Ascending aorta (tissue), 2 donors: ENCODE measurements around the gene RGR. TPM values are rescaled to one million over a fixed set of nuclear protein-coding genes. Genes with fewer than 3 reads are reported as not detected.
"Not testable (repeated sequence)": the region's sequence is repeated elsewhere in the genome, so short reads cannot be mapped to it uniquely, and the experiment has no call there.

ENCODE experiments used
- DNase-seq, 2 donors: peaks; one replicate each; pipeline ENCODE4 v3.0.0-alpha.2; 2019; ENCODE audit warnings: low spot score in 2 of 2
- H3K27ac ChIP-seq, 2 donors: fragments of 200-600 bp; sonication (generic); one replicate each; pipeline ENCODE4 v1.5.1; 2016 to 2017; ENCODE audit warnings: mild to moderate bottlenecking in 1 of 2
- H3K27me3 ChIP-seq: fragments of 200-600 bp; sonication (generic); one replicate; pipeline ENCODE4 v1.5.1; 2017
- H3K36me3 ChIP-seq, 2 donors: fragments of 200-600 bp; sonication (generic); one replicate each; pipeline ENCODE4 v1.5.1; 2016
- H3K4me1 ChIP-seq, 2 donors: fragments of 200-600 bp; sonication (generic); one replicate each; pipeline ENCODE4 v1.5.1; 2016 to 2017; ENCODE audit warnings: mild to moderate bottlenecking in 1 of 2
- H3K4me3 ChIP-seq, 2 donors: fragments of 200-600 bp; sonication (generic); one replicate each; pipeline ENCODE4 v1.5.1; 2016 to 2017; ENCODE audit warnings: mild to moderate bottlenecking in 1 of 2
- H3K9me3 ChIP-seq, 2 donors: fragments of 200-600 bp; sonication (generic); one replicate each; pipeline ENCODE4 v1.5.1; 2016
- intact Hi-C: fragments of 100-400 bp; cut with DNase I; formaldehyde crosslinking; loops from one replicate; pipeline ENCODE4 v1.15.1; 2023
- total RNA-seq: library from RNA; depleted of rRNA; stranded (reverse); fragments of >200 nt; gene quantifications from one replicate; pipeline ENCODE4 v1.1.0, GENCODE V29; 2016
- TF ChIP-seq, protein P1 (sequence below), 3 experiments: fragments of 200-600 bp in 2 of 3; fragments of 450-650 bp in 1 of 3; sonication (generic) in 2 of 3; IDR thresholded peaks; one replicate each; pipeline ENCODE4 v1.5.1; 2016 to 2019; ENCODE audit warnings: antibody characterized with exemption in 3 of 3, mild to moderate bottlenecking in 1 of 3, moderate library complexity in 1 of 3

RGR gene
- total RNA-seq, 1 donor from 2014 or later: not detected

DNA sequence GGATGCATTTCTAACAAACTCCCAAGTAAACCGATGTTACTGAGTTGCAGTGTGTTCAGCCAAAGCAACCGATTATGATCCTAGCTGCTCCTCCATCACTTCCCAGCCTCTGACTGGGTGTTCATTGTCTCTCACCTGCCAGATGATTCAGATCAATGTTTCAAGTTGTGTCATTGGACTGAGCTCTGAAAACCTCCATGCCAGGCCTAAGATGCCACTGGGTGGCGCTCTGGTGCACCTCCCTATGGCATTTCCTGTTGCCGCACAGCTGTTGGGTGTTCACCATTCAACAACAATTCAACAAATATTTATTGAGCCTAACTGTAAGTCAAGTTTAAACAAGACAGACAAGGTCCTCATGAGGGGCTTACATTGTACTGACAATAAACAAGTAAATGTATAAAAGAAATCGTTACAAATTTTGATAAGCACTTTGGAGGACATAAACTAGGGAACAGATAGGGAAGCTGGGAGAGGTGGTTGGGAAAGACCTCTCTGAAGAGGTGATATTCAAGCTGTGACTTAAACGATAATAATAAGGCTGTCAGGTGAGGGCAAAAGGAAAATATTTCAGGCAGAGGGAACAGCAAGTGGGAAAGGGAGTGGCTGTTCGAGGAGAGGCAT lies 22.8 kb downstream of the RGR start:
- Histone ChIP-seq H3K4me3 (no peak overlapping the region), H3K9me3 (no peaks in the 10 kb centered on the region), H3K27ac (no peak overlapping the region), H3K27me3 (peaks cover 4% of the 10 kb centered on the region), H3K4me1 (no peaks in the 10 kb centered on the region), H3K36me3 (no peaks in the 10 kb centered on the region)
- TF ChIP-seq, protein P1, sequence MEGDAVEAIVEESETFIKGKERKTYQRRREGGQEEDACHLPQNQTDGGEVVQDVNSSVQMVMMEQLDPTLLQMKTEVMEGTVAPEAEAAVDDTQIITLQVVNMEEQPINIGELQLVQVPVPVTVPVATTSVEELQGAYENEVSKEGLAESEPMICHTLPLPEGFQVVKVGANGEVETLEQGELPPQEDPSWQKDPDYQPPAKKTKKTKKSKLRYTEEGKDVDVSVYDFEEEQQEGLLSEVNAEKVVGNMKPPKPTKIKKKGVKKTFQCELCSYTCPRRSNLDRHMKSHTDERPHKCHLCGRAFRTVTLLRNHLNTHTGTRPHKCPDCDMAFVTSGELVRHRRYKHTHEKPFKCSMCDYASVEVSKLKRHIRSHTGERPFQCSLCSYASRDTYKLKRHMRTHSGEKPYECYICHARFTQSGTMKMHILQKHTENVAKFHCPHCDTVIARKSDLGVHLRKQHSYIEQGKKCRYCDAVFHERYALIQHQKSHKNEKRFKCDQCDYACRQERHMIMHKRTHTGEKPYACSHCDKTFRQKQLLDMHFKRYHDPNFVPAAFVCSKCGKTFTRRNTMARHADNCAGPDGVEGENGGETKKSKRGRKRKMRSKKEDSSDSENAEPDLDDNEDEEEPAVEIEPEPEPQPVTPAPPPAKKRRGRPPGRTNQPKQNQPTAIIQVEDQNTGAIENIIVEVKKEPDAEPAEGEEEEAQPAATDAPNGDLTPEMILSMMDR (IDR thresholded peaks at IDR 0.05): peak; percentile 14 to 39 (median 27)
- DNase-seq: no peak
- intact Hi-C loops: loop anchor here (5.0 kb wide), 1 partner anchor 85 kb away; no protein-coding TSS in a partner anchor

DNA sequence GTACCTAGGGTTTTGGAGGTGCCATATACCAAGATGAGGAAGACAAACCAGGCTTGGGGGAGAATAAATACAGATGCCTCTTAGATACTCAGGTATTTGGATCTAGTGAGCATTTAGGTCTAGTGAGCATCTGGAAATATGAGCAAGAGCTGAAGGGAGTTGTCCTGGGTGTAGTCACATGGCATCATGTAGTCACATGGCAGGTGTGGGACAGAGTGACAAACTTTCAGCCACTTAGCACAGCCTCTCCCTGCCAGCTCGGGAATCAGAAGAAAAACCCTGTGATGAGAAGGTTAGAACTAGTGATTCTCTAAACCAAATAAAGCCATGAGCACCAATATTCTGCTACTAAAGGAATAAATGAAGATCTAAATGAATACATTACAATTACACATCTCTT lies 24.3 kb downstream of the RGR start:
- H3K4me3 ChIP-seq: no peak overlapping the region
- no peaks in the 10 kb centered on the region for H3K9me3 ChIP-seq
- TF ChIP-seq, protein P1 (IDR thresholded peaks at IDR 0.05): no peak
- no peaks in the 10 kb centered on the region for H3K27me3 ChIP-seq
- intact Hi-C loops: loop anchor here (5.0 kb wide), 1 partner anchor 83 kb away; no protein-coding TSS in a partner anchor
- H3K27ac ChIP-seq: no peak overlapping the region
- H3K36me3 ChIP-seq: no peaks in the 10 kb centered on the region
- no peak for DNase-seq
- H3K4me1 ChIP-seq: no peaks in the 10 kb centered on the region

DNA sequence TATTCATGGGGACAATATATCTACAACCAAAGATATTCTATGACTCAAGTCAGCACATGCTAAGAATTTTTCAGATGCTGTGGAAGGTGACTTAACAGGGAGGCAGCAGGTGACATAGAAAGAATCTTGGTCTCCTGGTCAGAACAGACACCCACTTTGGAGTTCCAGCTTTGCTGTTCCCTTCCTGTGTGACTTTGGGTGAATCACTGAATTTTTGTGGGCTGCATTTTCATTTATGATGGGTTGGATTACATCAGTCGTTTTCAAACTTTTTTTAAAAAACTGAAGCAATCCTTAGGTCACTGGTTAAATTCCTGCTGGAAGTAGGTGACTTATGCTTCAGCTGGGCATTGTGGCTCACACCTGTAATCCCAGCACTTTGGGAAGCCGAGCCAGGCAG lies 24.9 kb downstream of the RGR start:
- no peaks in the 10 kb centered on the region for H3K27me3 ChIP-seq
- no peaks in the 10 kb centered on the region for H3K9me3 ChIP-seq
- no peak for DNase-seq
- no peaks in the 10 kb centered on the region for H3K4me1 ChIP-seq
- H3K4me3 ChIP-seq: no peak overlapping the region
- intact Hi-C loops: loop anchor here (5.0 kb wide), 1 partner anchor 83 kb away; no protein-coding TSS in a partner anchor
- no peak overlapping the region for H3K27ac ChIP-seq
- TF ChIP-seq, protein P1 (IDR thresholded peaks at IDR 0.05): no peak
- H3K36me3 ChIP-seq: no peaks in the 10 kb centered on the region

DNA sequence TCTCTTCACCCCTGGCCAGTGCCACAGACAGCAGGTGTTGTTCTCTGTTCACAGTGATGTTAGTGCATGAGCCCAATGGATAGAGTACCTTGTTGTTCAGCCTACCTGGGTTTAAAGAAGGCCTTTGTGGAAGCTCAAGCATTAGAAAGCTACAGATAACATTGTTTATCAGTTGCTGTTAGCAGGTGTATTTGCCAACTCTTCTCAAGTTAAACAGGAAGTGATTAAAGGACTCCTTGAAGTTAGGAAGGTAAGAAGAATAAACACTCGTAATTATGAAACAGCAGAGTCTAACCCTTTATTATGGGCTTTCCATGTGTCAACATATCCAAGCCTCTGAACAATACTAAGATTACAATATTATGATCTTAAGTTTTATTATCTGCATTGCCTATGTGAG lies 25.9 kb downstream of the RGR start:
- Histone ChIP-seq H3K27me3 (no peaks in the 10 kb centered on the region), H3K4me1 (no peaks in the 10 kb centered on the region), H3K27ac (no peak overlapping the region), H3K4me3 (no peak overlapping the region), H3K9me3 (no peaks in the 10 kb centered on the region), H3K36me3 (no peaks in the 10 kb centered on the region)
- TF ChIP-seq, protein P1 (IDR thresholded peaks at IDR 0.05): no peak
- intact Hi-C loops: no loop called here
- no peak for DNase-seq

DNA sequence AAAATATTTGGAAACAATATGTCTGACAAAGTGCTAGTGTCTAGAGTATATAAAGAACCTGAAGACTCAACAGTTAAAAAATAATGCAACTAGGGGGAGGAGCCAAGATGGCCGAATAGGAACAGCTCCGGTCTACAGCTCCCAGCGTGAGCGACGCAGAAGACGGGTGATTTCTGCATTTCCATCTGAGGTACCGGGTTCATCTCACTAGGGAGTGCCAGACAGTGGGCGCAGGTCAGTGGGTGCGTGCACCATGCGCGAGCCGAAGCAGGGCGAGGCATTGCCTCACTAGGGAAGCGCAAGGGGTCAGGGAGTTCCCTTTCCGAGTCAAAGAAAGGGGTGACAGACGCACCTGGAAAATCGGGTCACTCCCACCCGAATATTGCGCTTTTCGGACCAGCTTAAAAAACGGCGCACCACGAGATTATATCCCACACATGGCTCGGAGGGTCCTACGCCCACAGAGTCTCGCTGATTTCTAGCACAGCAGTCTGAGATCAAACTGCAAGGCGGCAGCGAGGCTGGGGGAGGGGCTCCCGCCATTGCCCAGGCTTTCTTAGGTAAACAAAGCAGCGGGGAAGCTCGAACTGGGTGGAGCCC lies 35.1 kb downstream of the RGR start:
- H3K4me3 ChIP-seq, H3K36me3 ChIP-seq, H3K4me1 ChIP-seq, DNase-seq, intact Hi-C loops, H3K27ac ChIP-seq, H3K9me3 ChIP-seq, H3K27me3 ChIP-seq: not testable (repeated sequence)

DNA sequence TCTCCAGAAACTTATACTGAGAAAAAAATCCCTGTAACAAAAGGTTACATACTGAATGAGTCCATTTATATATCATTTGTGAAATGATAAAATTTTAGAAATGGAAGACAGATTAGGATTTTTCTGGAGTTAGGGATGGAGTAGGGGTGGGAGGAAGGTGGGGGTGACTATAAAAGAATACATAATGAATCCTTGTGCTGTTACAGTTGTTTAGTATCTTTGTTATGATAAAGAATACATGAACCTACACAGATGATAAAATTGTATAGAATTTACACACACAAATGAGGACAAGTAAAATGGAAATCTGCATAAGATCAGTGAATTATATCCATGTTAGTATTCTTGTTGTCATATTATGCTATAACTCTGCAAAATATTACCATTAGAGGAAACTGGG lies 41.8 kb downstream of the RGR start:
- H3K4me1 ChIP-seq: no peaks in the 10 kb centered on the region
- no peak overlapping the region for H3K27ac ChIP-seq
- H3K36me3 ChIP-seq: no peaks in the 10 kb centered on the region
- H3K9me3 ChIP-seq: no peaks in the 10 kb centered on the region
- intact Hi-C loops: no loop called here
- no peaks in the 10 kb centered on the region for H3K27me3 ChIP-seq
- DNase-seq: no peak
- TF ChIP-seq, protein P1 (IDR thresholded peaks at IDR 0.05): no peak
- no peak overlapping the region for H3K4me3 ChIP-seq
